CD4-positive, CD25-positive, alpha-beta regulatory T cell (primary cell): ENCODE results near the gene PAX2. TPM values are rescaled to one million over a fixed set of nuclear protein-coding genes. Genes with fewer than 3 reads are reported as not detected.

Source experiments
- ATAC-seq, 2 donors: fragments of 150-1000 bp; cut with Tn5 transposase; one replicate each; pipeline ENCODE4 v1.10.0; 2021; ENCODE audit warnings: low read depth in 2 of 2, moderate number of reproducible peaks in 2 of 2, moderate library complexity in 1 of 2
- DNase-seq, 3 donors: peaks; one replicate each; pipeline versions ENCODE4 v3.0.0 to v3.0.0-alpha.2; 2012 to 2022; ENCODE audit warnings: mixed read lengths in 1 of 3
- H3K27ac ChIP-seq: one replicate; pipeline ENCODE4 v1.7.0; 2013; ENCODE audit warnings: mild to moderate bottlenecking, low read length; ENCODE audit not compliant: insufficient read depth, poor library complexity, severe bottlenecking
- H3K27me3 ChIP-seq: one replicate; pipeline ENCODE4 v1.7.0; 2013; ENCODE audit warnings: low read length; ENCODE audit not compliant: control insufficient read depth, insufficient read depth
- H3K36me3 ChIP-seq: one replicate; pipeline ENCODE4 v1.7.0; 2013; ENCODE audit warnings: mild to moderate bottlenecking, low read length, moderate library complexity; ENCODE audit not compliant: control insufficient read depth, insufficient read depth
- H3K4me1 ChIP-seq: 2 replicates; pipeline ENCODE4 v1.7.0; 2013; ENCODE audit warnings: mild to moderate bottlenecking, low read length; ENCODE audit not compliant: insufficient read depth, control insufficient read depth, poor library complexity, severe bottlenecking
- H3K4me3 ChIP-seq: one replicate; pipeline ENCODE4 v1.7.0; 2013; ENCODE audit warnings: low read depth, mild to moderate bottlenecking, low read length, moderate library complexity
- H3K9me3 ChIP-seq, 2 experiments: 1 replicate in 1 of 2; 2 replicates in 1 of 2; pipeline ENCODE4 v1.7.0; 2013; ENCODE audit warnings: low read length in 2 of 2, mild to moderate bottlenecking in 1 of 2, moderate library complexity in 1 of 2; ENCODE audit not compliant: control insufficient read depth in 2 of 2
- H3K27ac Mint-ChIP-seq, 3 donors: one replicate each; pipeline ENCODE4 v1.8.0; 2020 to 2022; ENCODE audit warnings: mild to moderate bottlenecking in 3 of 3, mixed read lengths in 3 of 3, moderate library complexity in 2 of 3
- H3K27me3 Mint-ChIP-seq: one replicate; pipeline ENCODE4 v1.8.0; 2022; ENCODE audit warnings: mild to moderate bottlenecking, mixed read lengths
- H3K36me3 Mint-ChIP-seq: one replicate; pipeline ENCODE4 v1.8.0; 2020; ENCODE audit warnings: mixed read lengths
- H3K4me1 Mint-ChIP-seq, 4 donors: one replicate each; pipeline ENCODE4 v1.8.0; 2020 to 2022; ENCODE audit warnings: mixed read lengths in 4 of 4, mild to moderate bottlenecking in 1 of 4
- H3K4me3 Mint-ChIP-seq, 4 donors: one replicate each; pipeline ENCODE4 v1.8.0; 2020 to 2022; ENCODE audit warnings: mild to moderate bottlenecking in 4 of 4, mixed read lengths in 4 of 4, moderate library complexity in 3 of 4
- H3K9me3 Mint-ChIP-seq, 7 donors: one replicate each; pipeline ENCODE4 v1.8.0; 2020 to 2022; ENCODE audit warnings: mixed read lengths in 7 of 7, mild to moderate bottlenecking in 3 of 7, moderate library complexity in 2 of 7
- polyA plus RNA-seq, 4 donors: library from polyadenylated mRNA; unstranded; fragments of 300-500 nt; fragmentation: Illumina TruSeq; gene quantifications; one replicate each; pipeline ENCODE4 v1.2.3, GENCODE V29; 2021
- total RNA-seq: library from RNA; stranded (reverse); gene quantifications from one replicate; pipeline ENCODE4 v1.2.3, GENCODE V29; 2022

PAX2 gene
- total and polyA plus RNA-seq, 5 donors from 2014 or later, result 0.08 TPM; not detected in 4

GRCh38 chr10:100759331-100759730 lies 13.9 kb downstream of the PAX2 start:
- Histone ChIP-seq H3K27ac (no peak overlapping the region), H3K4me3 (no peak overlapping the region), H3K36me3 (no peaks in the 10 kb centered on the region), H3K9me3 (no peaks in the 10 kb centered on the region), H3K27me3 (peaks cover 21% of the 10 kb centered on the region), H3K4me1 (no peaks in the 10 kb centered on the region)
- no peak for DNase-seq
- peaks cover 64% of the 10 kb centered on the region for H3K27me3 Mint-ChIP-seq
- no peaks in the 10 kb centered on the region for H3K36me3 Mint-ChIP-seq
- peaks cover 0 to 3% (median 0%) of the 10 kb centered on the region in 4 donors for H3K4me1 Mint-ChIP-seq
- ATAC-seq, result no peak
- no peak overlapping the region for H3K4me3 Mint-ChIP-seq
- H3K27ac Mint-ChIP-seq, result no peak overlapping the region
- peaks cover 0 to 6% (median 0%) of the 10 kb centered on the region in 7 donors for H3K9me3 Mint-ChIP-seq

GRCh38 chr10:100760726-100761125 lies 15.3 kb downstream of the PAX2 start:
- Histone ChIP-seq H3K4me3 (no peak overlapping the region), H3K27ac (no peak overlapping the region), H3K36me3 (no peaks in the 10 kb centered on the region), H3K4me1 (no peaks in the 10 kb centered on the region), H3K27me3 (peaks cover 16% of the 10 kb centered on the region), H3K9me3 (no peaks in the 10 kb centered on the region)
- H3K4me1 Mint-ChIP-seq, result peaks cover 0 to 3% (median 0%) of the 10 kb centered on the region in 4 donors
- DNase-seq, result no peak
- H3K9me3 Mint-ChIP-seq, result peaks cover 0 to 6% (median 0%) of the 10 kb centered on the region in 7 donors
- peaks cover 55% of the 10 kb centered on the region for H3K27me3 Mint-ChIP-seq
- ATAC-seq, result no peak
- no peak overlapping the region for H3K4me3 Mint-ChIP-seq
- H3K36me3 Mint-ChIP-seq, result no peaks in the 10 kb centered on the region
- H3K27ac Mint-ChIP-seq, result no peak overlapping the region

- Histone ChIP-seq H3K27ac (no peak overlapping the region), H3K4me1 (no peaks in the 10 kb centered on the region), H3K9me3 (no peaks in the 10 kb centered on the region), H3K4me3 (no peak overlapping the region), H3K36me3 (no peaks in the 10 kb centered on the region), H3K27me3 (peaks cover 14% of the 10 kb centered on the region)
- Mint-ChIP-seq H3K27me3 (peaks cover 55% of the 10 kb centered on the region), H3K9me3 (peaks cover 0 to 8% (median 0%) of the 10 kb centered on the region in 7 donors), H3K4me3 (no peak overlapping the region), H3K4me1 (peaks cover 0 to 3% (median 0%) of the 10 kb centered on the region in 4 donors), H3K27ac (no peak overlapping the region), H3K36me3 (no peaks in the 10 kb centered on the region)
- ATAC-seq (no peak), DNase-seq (no peak)
Measured at GRCh38 chr10:100761191-100761590, 15.8 kb downstream of the PAX2 start.

GRCh38 chr10:100763043-100763747 lies 17.8 kb downstream of the PAX2 start:
- no peak overlapping the region for H3K27ac Mint-ChIP-seq
- Histone ChIP-seq H3K36me3 (no peaks in the 10 kb centered on the region), H3K4me3 (no peak overlapping the region), H3K9me3 (no peaks in the 10 kb centered on the region), H3K4me1 (no peaks in the 10 kb centered on the region), H3K27ac (no peak overlapping the region), H3K27me3 (peaks cover 7% of the 10 kb centered on the region)
- no peak for DNase-seq
- H3K27me3 Mint-ChIP-seq, result peaks cover 41% of the 10 kb centered on the region
- no peak overlapping the region for H3K4me3 Mint-ChIP-seq
- H3K9me3 Mint-ChIP-seq, result peaks cover 0 to 6% (median 0%) of the 10 kb centered on the region in 7 donors
- no peaks in the 10 kb centered on the region for H3K36me3 Mint-ChIP-seq
- H3K4me1 Mint-ChIP-seq, result peaks cover 0 to 3% (median 0%) of the 10 kb centered on the region in 4 donors
- ATAC-seq, result no peak

- Mint-ChIP-seq H3K36me3 (no peaks in the 10 kb centered on the region), H3K27me3 (peaks cover 19% of the 10 kb centered on the region), H3K27ac (no peak overlapping the region), H3K4me1 (no peaks in the 10 kb centered on the region), H3K9me3 (peaks cover 0 to 4% (median 0%) of the 10 kb centered on the region in 7 donors), H3K4me3 (no peak overlapping the region)
- no peak for DNase-seq
- Histone ChIP-seq H3K27ac (no peak overlapping the region), H3K9me3 (no peaks in the 10 kb centered on the region), H3K27me3 (peaks cover 7% of the 10 kb centered on the region), H3K36me3 (no peaks in the 10 kb centered on the region), H3K4me1 (no peaks in the 10 kb centered on the region), H3K4me3 (no peak overlapping the region)
- no peak for ATAC-seq
Measured at GRCh38 chr10:100766693-100767421, 21.5 kb downstream of the PAX2 start.

GRCh38 chr10:100767422-100767775 lies 22.0 kb downstream of the PAX2 start:
- H3K4me1 Mint-ChIP-seq, result no peaks in the 10 kb centered on the region
- Histone ChIP-seq H3K9me3 (no peaks in the 10 kb centered on the region), H3K4me1 (no peaks in the 10 kb centered on the region), H3K4me3 (no peak overlapping the region), H3K36me3 (no peaks in the 10 kb centered on the region), H3K27me3 (peaks cover 7% of the 10 kb centered on the region), H3K27ac (no peak overlapping the region)
- peaks cover 20% of the 10 kb centered on the region for H3K27me3 Mint-ChIP-seq
- H3K36me3 Mint-ChIP-seq, result no peaks in the 10 kb centered on the region
- no peak for DNase-seq
- no peak overlapping the region for H3K27ac Mint-ChIP-seq
- no peak overlapping the region for H3K4me3 Mint-ChIP-seq
- ATAC-seq, result no peak
- H3K9me3 Mint-ChIP-seq, result peaks cover 0 to 4% (median 0%) of the 10 kb centered on the region in 7 donors

- Histone ChIP-seq H3K4me3 (no peak overlapping the region), H3K27me3 (peaks cover 3% of the 10 kb centered on the region), H3K9me3 (no peaks in the 10 kb centered on the region), H3K27ac (no peak overlapping the region), H3K4me1 (no peaks in the 10 kb centered on the region), H3K36me3 (no peaks in the 10 kb centered on the region)
- H3K36me3 Mint-ChIP-seq, result no peaks in the 10 kb centered on the region
- no peak overlapping the region for H3K4me3 Mint-ChIP-seq
- no peak for ATAC-seq
- DNase-seq, result no peak
- H3K9me3 Mint-ChIP-seq, result peaks cover 0 to 1% (median 0%) of the 10 kb centered on the region in 7 donors
- H3K4me1 Mint-ChIP-seq, result no peaks in the 10 kb centered on the region
- no peak overlapping the region for H3K27ac Mint-ChIP-seq
- peaks cover 32% of the 10 kb centered on the region for H3K27me3 Mint-ChIP-seq
Measured at GRCh38 chr10:100769481-100769880, 24.1 kb downstream of the PAX2 start.
